IMR-90 (cell line): ENCODE data around the gene CIITA. TPM values are rescaled to one million over a fixed set of nuclear protein-coding genes. Genes with fewer than 3 reads are reported as not detected.

Source experiments
- ATAC-seq: fragments of 200-7000 bp; cut with Tn5 transposase; 2 replicates; pipeline ENCODE4 v1.9.1; 2020; ENCODE audit warnings: low read depth, mild to moderate bottlenecking, moderate library complexity
- BruUV-seq: library from RNA; stranded (reverse); fragments of 400-500 nt; replicated peaks from 2 replicates; lab custom pipeline; 2021; lab: Mats Ljungman, UMichigan
- CTCF ChIA-PET: fragments of 300-600 bp; formaldehyde crosslinking; extraction: SDS; loops from one replicate; lab custom pipeline; 2021; ENCODE audit warnings: antibody characterized with exemption; lab: Yijun Ruan, JAX
- POLR2A ChIA-PET: fragments of 300-600 bp; sonication (Branson Sonifier 250); formaldehyde crosslinking; loops from one replicate; lab custom pipeline; 2022; ENCODE audit warnings: antibody characterized with exemption; ENCODE audit not compliant: unreplicated experiment; lab: Charles Lee
- DNase-seq: peaks from one replicate; pipeline ENCODE4 v3.0.0; 2013
- H2AFZ ChIP-seq: replicated peaks from 2 replicates; pipeline ENCODE3; 2013; ENCODE audit warnings: low read length, mild to moderate bottlenecking; ENCODE audit not compliant: poor library complexity
- H2AK5ac ChIP-seq: 2 replicates; pipeline ENCODE4 v1.6.1; 2013; ENCODE audit warnings: low read depth, low read length, inconsistent platforms
- H2AK9ac ChIP-seq: replicated peaks from 2 replicates; pipeline ENCODE3; 2013; ENCODE audit warnings: mild to moderate bottlenecking, low read depth, low read length, moderate library complexity; ENCODE audit not compliant: poor library complexity
- H2BK120ac ChIP-seq: 2 replicates; pipeline ENCODE4 v1.6.1; 2013; ENCODE audit warnings: low read depth, low read length, inconsistent platforms
- H2BK15ac ChIP-seq: 3 replicates; pipeline ENCODE4 v1.6.1; 2013; ENCODE audit warnings: low read depth, low read length, inconsistent platforms
- H2BK20ac ChIP-seq: 2 replicates; pipeline ENCODE4 v1.6.1; 2013; ENCODE audit warnings: low read depth, mild to moderate bottlenecking, inconsistent platforms, low read length, moderate library complexity
- H2BK5ac ChIP-seq: 2 replicates; pipeline ENCODE4 v1.6.1; 2013; ENCODE audit warnings: mild to moderate bottlenecking, low read depth, low read length, inconsistent platforms; ENCODE audit not compliant: poor library complexity, severe bottlenecking
- H3K14ac ChIP-seq: replicated peaks from 2 replicates; pipeline ENCODE4 v1.6.1; 2013; ENCODE audit warnings: low read depth, low read length, inconsistent platforms
- H3K18ac ChIP-seq: 2 replicates; pipeline ENCODE4 v1.6.1; 2013; ENCODE audit warnings: low read depth, low read length, control low read depth
- H3K23ac ChIP-seq: 2 replicates; pipeline ENCODE4 v1.6.1; 2013; ENCODE audit warnings: low read depth, low read length, inconsistent platforms
- H3K27ac ChIP-seq: 2 replicates; pipeline ENCODE4 v1.5.1; 2013; ENCODE audit warnings: mild to moderate bottlenecking, control low read depth, low read length; ENCODE audit not compliant: insufficient read depth
- H3K27me3 ChIP-seq: 2 replicates; pipeline ENCODE4 v1.6.1; 2013; ENCODE audit warnings: low read length; ENCODE audit not compliant: control insufficient read depth, insufficient read depth
- H3K36me3 ChIP-seq: 2 replicates; pipeline ENCODE4 v1.6.1; 2013; ENCODE audit warnings: low read length, mixed read lengths; ENCODE audit not compliant: control insufficient read depth, insufficient read depth
- H3K4ac ChIP-seq: 2 replicates; pipeline ENCODE4 v1.6.1; 2013; ENCODE audit warnings: low read depth, low read length, inconsistent platforms
- H3K4me1 ChIP-seq: 2 replicates; pipeline ENCODE4 v1.6.1; 2013; ENCODE audit warnings: low read length, mixed read lengths; ENCODE audit not compliant: control insufficient read depth, insufficient read depth
- H3K4me2 ChIP-seq: 2 replicates; pipeline ENCODE4 v1.6.1; 2013; ENCODE audit warnings: low read depth, mild to moderate bottlenecking, control low read depth, low read length, moderate library complexity
- H3K4me3 ChIP-seq: 2 replicates; pipeline ENCODE4 v1.5.1; 2013; ENCODE audit warnings: low read depth, mild to moderate bottlenecking, control low read depth, low read length, moderate library complexity; ENCODE audit not compliant: insufficient read depth
- H3K56ac ChIP-seq: 2 replicates; pipeline ENCODE4 v1.6.1; 2013; ENCODE audit warnings: low read length, inconsistent platforms; ENCODE audit not compliant: insufficient read depth; ENCODE audit errors: extremely low read depth
- H3K79me1 ChIP-seq, 2 experiments: 2 replicates each; pipeline ENCODE4 v1.6.1; 2013; ENCODE audit warnings: low read length in 2 of 2, inconsistent platforms in 1 of 2, low read depth in 1 of 2
- H3K9ac ChIP-seq: 2 replicates; pipeline ENCODE4 v1.6.1; 2013; ENCODE audit warnings: low read depth, low read length, control low read depth
- H3K9me1 ChIP-seq: 2 replicates; pipeline ENCODE4 v1.6.1; 2013; ENCODE audit warnings: low read length, inconsistent platforms; ENCODE audit not compliant: insufficient read depth
- H3K9me3 ChIP-seq: 2 replicates; pipeline ENCODE4 v1.6.1; 2013; ENCODE audit warnings: low read length; ENCODE audit not compliant: control insufficient read depth, insufficient read depth
- H4K20me1 ChIP-seq: 2 replicates; pipeline ENCODE4 v1.6.1; 2013; ENCODE audit warnings: low read length, inconsistent platforms; ENCODE audit not compliant: insufficient read depth
- H4K5ac ChIP-seq: 2 replicates; pipeline ENCODE4 v1.6.1; 2013; ENCODE audit warnings: mild to moderate bottlenecking, low read depth, low read length, control low read depth
- H4K8ac ChIP-seq, 2 experiments: 2 replicates each; pipeline ENCODE4 v1.6.1; 2013; ENCODE audit warnings: low read depth in 2 of 2, low read length in 2 of 2, control low read depth in 1 of 2, inconsistent platforms in 1 of 2
- H4K91ac ChIP-seq: 2 replicates; pipeline ENCODE4 v1.6.1; 2013; ENCODE audit warnings: low read depth, low read length, inconsistent platforms; ENCODE audit not compliant: insufficient read depth
- BHLHE40 ChIP-seq: fragments of 150-350 bp; IDR thresholded peaks from 2 replicates; pipeline ENCODE4 v1.6.1; 2016; ENCODE audit warnings: mild to moderate bottlenecking, low read depth, low read length
- CHD1 ChIP-seq: IDR thresholded peaks from 2 replicates; pipeline ENCODE4 v1.6.1; 2012; ENCODE audit warnings: low read depth, low read length, improper control_type of control experiment
- ELK1 ChIP-seq: fragments of 150-350 bp; IDR thresholded peaks from 2 replicates; pipeline ENCODE4 v1.6.1; 2016; ENCODE audit warnings: low read depth, mild to moderate bottlenecking, low read length, moderate library complexity, borderline replicate concordance
- FOS ChIP-seq: fragments of 150-350 bp; IDR thresholded peaks from 2 replicates; pipeline ENCODE4 v1.6.1; 2016; ENCODE audit warnings: low read depth, low read length
- MAFK ChIP-seq: IDR thresholded peaks from 2 replicates; pipeline ENCODE4 v1.6.1; 2012; ENCODE audit warnings: low read depth, low read length, improper control_type of control experiment
- MAZ ChIP-seq: IDR thresholded peaks from 2 replicates; pipeline ENCODE4 v1.6.1; 2012; ENCODE audit warnings: low read depth, mild to moderate bottlenecking, low read length, improper control_type of control experiment, moderate library complexity, borderline replicate concordance
- NFE2L2 ChIP-seq: fragments of 150-350 bp; IDR thresholded peaks from 2 replicates; pipeline ENCODE4 v1.6.1; 2016; ENCODE audit warnings: low read depth, mild to moderate bottlenecking, low read length
- RAD21 ChIP-seq: IDR thresholded peaks from 2 replicates; pipeline ENCODE4 v1.6.1; 2012; ENCODE audit warnings: low read length, improper control_type of control experiment
- RCOR1 ChIP-seq: IDR thresholded peaks from 2 replicates; pipeline ENCODE4 v1.6.1; 2012; ENCODE audit warnings: mild to moderate bottlenecking, low read length, improper control_type of control experiment; ENCODE audit not compliant: insufficient replicate concordance
- RFX5 ChIP-seq: IDR thresholded peaks from 2 replicates; pipeline ENCODE4 v1.8.0; 2012; ENCODE audit warnings: low read depth, mild to moderate bottlenecking, low read length, moderate library complexity
- SMC3 ChIP-seq: fragments of 150-350 bp; IDR thresholded peaks from 2 replicates; pipeline ENCODE4 v1.6.1; 2016; ENCODE audit warnings: low read depth, mild to moderate bottlenecking, antibody characterized with exemption, low read length, moderate library complexity
- WGBS, 2 experiments: methylation state at CpG; one replicate each; pipeline versions ENCODE4 v1.1.5 to v1.1.7; 2013; ENCODE audit warnings: missing lambda C conversion rate in 2 of 2; ENCODE audit not compliant: insufficient read length in 1 of 2; ENCODE audit errors: extremely low coverage in 2 of 2; 5-methylcytosine and 5-hydroxymethylcytosine counted together
- dilution Hi-C: fragments of 300-500 bp; cut with HindIII; formaldehyde crosslinking; loops from one replicate; pipeline ENCODE4 v1.14.3; 2018; ENCODE audit warnings: low sequenced_read_pairs; ENCODE audit not compliant: unreplicated experiment
- in situ Hi-C: fragments of 300-500 bp; cut with MboI; formaldehyde crosslinking; loops from 3 replicates; pipeline ENCODE4 v1.14.3; 2019; ENCODE audit warnings: low sequenced_read_pairs, inconsistent platforms, mixed read lengths
- intact Hi-C: fragments of 100-400 bp; cut with micrococcal nuclease; formaldehyde crosslinking; loops from 2 replicates; pipeline ENCODE4 v1.10.0; 2022
- polyA plus RNA-seq, 3 experiments: library from polyadenylated mRNA; depleted of rRNA; stranded (reverse); fragments of >200 nt; gene quantifications; 2 replicates each; pipeline ENCODE4 v1.2.3, GENCODE V29; 2012; ENCODE audit warnings: low replicate concordance in 1 of 3
- total RNA-seq: library from RNA; depleted of rRNA; stranded (reverse); fragments of >200 nt; gene quantifications from 2 replicates; pipeline ENCODE4 v1.2.3, GENCODE V29; 2012

CIITA gene
- total and polyA plus RNA-seq, 2 of the 4 experiments (the other 2 are of a cell fraction) = 0.10 TPM; not detected in 1

- H3K14ac ChIP-seq = no peak overlapping the region
- H3K23ac ChIP-seq = peak overlapping the region; percentile 25; the same call in 1 of the 2 replicates
- no peaks in the 10 kb centered on the region for H3K9me3 ChIP-seq
- CTCF ChIA-PET = no interaction called here
- ATAC-seq = no peak
- H3K27ac ChIP-seq = no peak overlapping the region
- peaks cover 36% of the 10 kb centered on the region for H3K9me1 ChIP-seq
- peaks cover 61% of the 10 kb centered on the region for H4K20me1 ChIP-seq
- H4K5ac ChIP-seq = no peak overlapping the region
- in situ Hi-C loops (loop anchor here (25.0 kb wide), 1 partner anchor 1834 kb away; no protein-coding TSS in a partner anchor), dilution Hi-C loops (no loop called here), intact Hi-C loops (no loop called here)
- H2BK120ac ChIP-seq = no peak overlapping the region
- POLR2A ChIA-PET = no interaction called here
- H3K56ac ChIP-seq = no peak overlapping the region
- no peak overlapping the region for H2BK5ac ChIP-seq
- H2BK15ac ChIP-seq = no peak overlapping the region
- H2AFZ ChIP-seq = no peak overlapping the region
- peaks cover 40 to 78% of the 10 kb centered on the region in 2 experiments for H3K79me1 ChIP-seq
- H3K18ac ChIP-seq = no peak overlapping the region
- H3K36me3 ChIP-seq = no peaks in the 10 kb centered on the region
- H3K4me1 ChIP-seq = peaks cover 20% of the 10 kb centered on the region
- H4K91ac ChIP-seq = no peak overlapping the region
- no TSS peak for BruUV-seq
- H3K9ac ChIP-seq = no peak overlapping the region
- DNase-seq = no peak
- H3K4me2 ChIP-seq = peak overlapping the region; percentile 3; the same call in 1 of the 2 replicates
- H3K4me3 ChIP-seq = no peak overlapping the region
- H3K27me3 ChIP-seq = no peaks in the 10 kb centered on the region
- H2AK9ac ChIP-seq = peak overlapping the region; percentile 74
- peak overlapping the region; percentile 2 for H2AK5ac ChIP-seq
- H3K4ac ChIP-seq = peak overlapping the region; percentile 37
- TF ChIP-seq BHLHE40 = no peak
- no peak for TF ChIP-seq NFE2L2
- no peak for TF ChIP-seq RCOR1
- no peak for TF ChIP-seq RFX5
- no peak for TF ChIP-seq FOS
- TF ChIP-seq MAFK = no peak
- no peak for TF ChIP-seq RAD21
- no peak for TF ChIP-seq ELK1
- no peak for TF ChIP-seq SMC3
- TF ChIP-seq CHD1 = no peak
- TF ChIP-seq MAZ = no peak
- WGBS, 2 experiments = 10% methylated on average over 2 of the region's 5 CpGs; no CpG with 5 or more reads in 1 of the 2 experiments
- H2BK20ac ChIP-seq = no peak overlapping the region
- H4K8ac ChIP-seq = no peak overlapping the region
These were observed 69.3 kb downstream of the CIITA start for GRCh38 chr16:10946308-10946707.
